HG03060 (cell line): Measurements from ENCODE around the gene P3R3URF.
A peak's percentile ranks its signal among the peaks of the same experiment; 100 is the strongest.

ENCODE experiments used
- ATAC-seq: cut with Tn5 transposase; IDR thresholded peaks from one replicate; pipeline ENCODE4 v1.9.1; 2021; ENCODE audit warnings: low read depth, moderate number of reproducible peaks; ENCODE audit not compliant: unreplicated experiment

Gene P3R3URF

DNA sequence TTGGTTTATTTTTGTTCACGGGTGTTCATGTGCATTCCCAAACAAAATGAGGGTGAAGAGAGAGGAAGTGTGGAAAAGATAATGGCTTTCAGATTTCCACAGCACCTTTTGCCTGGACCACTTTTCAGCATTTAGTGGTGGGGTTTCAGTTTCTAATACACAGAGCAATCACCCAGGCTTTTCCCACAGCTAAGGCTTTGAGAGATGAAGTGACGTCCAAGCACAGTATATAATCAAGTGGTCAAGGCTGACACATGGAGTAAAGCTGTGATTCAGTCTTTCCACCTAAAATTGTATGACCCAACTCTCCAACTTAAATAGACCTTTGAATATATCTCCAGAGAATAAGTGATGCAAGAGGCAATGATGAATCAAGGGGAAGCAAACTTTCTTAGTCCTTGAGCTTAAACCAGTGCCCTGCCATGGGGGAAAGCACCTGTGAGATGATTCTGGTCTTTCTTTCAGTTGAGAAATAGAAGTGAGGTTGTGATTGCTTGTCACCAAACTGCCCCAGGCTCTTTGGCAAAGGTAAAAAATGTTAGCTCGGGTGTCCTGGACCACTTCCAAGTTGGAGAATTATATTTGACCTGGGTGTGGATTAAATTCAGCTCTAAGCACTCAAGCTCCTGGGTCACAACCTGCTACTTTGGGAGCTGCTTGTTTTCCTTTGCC, 41.5 kb downstream of the P3R3URF start:
- no peak for ATAC-seq

DNA sequence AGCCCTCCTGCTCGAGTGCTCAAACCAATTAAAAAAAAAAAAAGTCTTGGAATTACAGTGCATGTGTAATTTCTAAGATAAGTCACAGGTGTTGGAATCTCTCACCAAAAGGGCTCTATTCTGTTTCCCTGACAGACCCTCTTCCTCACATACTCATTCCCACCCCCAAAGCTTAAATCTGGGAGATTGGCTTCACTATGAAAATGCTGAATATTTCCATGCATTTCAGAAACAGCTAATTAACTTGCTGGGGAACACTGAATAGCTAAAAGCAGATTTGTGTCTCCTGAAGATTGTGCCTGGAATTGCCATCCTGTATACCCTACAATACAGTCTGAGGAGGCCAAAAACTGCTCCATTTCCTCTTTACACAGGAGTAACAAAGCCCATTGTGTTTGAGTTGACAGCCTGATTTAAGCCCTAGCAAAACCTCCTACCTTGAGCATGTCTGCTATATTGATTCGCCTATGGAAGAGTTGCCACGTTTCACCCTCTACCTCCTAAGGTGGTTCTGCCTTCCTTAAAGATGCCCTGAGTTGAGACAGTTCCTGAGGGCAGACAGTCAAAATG, 42.4 kb downstream of the P3R3URF start:
- ATAC-seq = no peak

DNA sequence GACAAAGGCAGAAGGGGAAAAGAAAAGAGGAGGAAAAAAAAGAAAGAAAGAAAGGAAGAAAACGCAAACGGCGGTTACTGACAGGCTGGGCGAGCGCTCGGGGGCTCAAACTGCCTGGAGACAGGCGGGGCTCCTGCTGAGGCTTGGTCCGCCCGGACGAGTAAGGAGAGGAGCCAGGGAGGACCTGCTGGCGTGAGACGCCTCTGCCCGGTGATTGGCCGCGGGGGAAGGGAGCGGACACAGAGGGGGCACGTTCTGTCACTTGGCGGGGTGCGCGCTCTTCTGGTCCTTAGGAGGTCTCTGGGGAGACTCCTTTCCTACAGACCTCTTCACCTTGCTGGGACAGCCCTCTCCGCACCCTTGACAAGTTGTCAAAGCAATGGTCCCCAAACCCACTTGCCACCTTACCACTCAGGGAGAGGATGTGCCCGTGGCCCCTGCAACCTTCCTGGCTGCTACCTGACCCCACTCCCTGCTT, 43.1 kb downstream of the P3R3URF start:
- ATAC-seq = peak; percentile 24

DNA sequence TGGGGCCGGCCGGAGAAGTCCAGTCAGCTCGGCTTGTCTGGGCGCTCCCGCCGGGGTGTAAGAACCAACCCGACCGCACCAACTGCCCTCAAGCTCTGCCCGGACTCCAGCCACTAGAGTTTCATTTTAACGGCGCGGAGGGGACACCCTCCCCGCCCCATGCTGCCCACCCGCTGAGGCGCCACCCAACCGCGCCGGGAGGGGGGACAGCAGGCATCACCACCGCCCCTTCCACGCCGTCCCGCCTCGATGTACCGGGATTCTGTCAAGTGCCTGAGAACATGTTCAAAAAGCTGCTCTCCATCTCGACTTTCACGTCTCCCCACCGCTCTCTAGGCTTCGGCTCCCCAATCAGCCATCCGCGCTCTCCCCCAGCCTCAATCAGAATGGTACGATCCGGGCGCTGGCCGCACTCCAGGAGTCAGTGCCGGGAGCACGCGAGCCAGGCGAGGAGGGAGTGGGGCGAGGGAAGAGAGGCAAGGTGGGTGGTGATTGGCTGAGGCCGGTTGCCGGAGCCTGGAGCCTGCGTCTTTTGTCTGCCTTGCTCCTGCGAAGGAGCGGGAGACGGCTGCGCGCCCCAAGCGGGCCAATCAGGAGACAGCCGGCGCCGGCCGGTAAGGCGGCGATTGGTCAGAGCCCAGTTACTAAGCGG, 43.6 kb downstream of the P3R3URF start, which contains the start of gene PIK3R3:
Gene PIK3R3, minus strand, starts transcription at position 101 of the 652 bp plus-strand sequence. CDS start 677 bp downstream, outside the sequence.
- peak; percentile 78 for ATAC-seq

DNA sequence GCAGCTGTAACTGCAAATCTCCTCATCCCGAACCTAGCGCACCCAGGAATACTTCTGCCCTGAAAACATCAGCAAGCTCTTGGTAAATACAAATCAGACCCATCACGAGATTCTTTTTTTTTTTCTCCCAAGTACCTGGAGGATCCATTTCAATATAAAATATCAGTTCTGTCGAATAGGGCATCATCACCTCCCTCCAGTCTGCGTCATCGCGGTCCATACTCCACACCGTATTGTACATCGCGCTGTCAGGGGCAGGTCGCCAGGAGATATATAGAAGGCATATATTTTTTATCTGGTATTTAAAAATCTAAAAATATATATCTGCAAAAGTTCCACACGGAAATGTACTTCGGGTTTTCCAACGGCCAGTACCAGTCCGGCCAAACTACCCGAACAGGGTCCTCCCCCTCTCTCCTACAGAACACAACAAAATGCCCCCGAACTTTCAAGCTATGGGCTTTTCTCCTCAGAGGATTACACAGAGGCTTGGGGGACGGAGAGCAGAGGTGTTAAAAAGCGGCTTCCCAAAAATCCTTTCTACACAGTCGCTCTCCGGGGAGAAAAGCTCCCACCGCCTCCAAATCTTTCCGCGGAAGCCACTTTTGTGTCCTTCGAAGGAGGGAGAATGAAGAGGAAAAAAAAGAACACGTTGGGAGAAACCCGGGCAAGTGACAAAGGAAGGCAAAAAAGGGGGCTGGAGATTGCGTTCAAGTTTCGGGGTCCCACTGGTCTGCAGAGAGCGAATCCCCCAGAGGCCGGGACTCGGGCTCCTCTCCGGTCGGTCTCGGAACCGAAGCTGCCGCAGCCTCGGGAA, 44.4 kb downstream of the P3R3URF start:
- no peak for ATAC-seq

DNA sequence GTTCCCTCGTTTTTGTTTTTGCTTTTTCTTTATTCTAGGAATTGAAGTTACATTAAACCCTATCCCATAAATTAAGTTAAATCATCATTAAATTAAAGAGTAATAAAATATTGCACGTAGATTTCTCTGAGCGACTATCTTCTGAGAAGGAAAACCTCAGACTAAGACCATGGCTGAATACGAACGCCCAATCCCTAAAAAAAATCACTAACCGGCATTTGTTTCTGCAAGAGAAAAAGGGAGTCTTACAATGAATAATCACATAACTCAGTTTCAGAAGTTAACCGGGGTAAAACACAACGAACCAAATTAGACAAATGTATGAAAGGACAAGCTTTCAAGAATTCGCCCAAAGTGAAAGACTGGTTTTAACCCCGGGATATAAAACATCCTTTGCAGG, 45.2 kb downstream of the P3R3URF start:
- ATAC-seq = no peak

DNA sequence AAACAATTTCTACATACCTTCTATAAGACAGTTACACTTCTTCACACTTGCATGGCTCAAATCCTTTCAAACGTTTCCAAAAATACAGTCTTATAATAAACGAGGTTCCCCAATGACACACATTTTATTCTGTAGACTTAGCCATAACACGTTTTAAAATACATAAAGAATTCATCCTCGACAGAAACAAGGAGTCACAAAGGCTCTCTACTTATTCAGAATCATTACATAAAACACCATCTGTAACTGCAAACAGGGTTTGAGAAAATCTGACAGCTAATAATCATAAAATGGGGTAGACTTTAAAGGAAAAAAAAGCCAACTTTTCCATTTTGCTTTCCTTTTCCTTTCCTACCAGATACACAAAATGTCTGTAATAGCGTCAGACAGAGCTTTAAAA, 45.7 kb downstream of the P3R3URF start:
- ATAC-seq = no peak

DNA sequence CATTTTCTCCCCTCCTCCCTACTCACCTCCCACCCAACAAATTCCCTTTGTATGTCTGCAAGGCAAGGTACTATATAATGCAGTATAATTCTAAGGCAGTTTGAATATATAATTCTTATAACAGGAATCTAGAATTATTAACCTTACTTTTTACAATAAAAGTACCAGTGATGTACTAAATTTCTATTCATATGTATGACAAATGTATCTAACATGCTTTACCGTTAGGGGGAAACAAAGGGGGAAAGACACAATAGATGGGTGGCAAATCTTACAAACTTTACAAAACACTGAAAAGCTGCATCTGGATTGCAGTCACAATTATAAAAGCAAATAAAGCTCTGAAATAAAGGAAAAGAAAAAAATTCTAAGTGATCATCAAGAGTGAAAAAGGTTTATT, 46.2 kb downstream of the P3R3URF start:
- no peak for ATAC-seq

DNA sequence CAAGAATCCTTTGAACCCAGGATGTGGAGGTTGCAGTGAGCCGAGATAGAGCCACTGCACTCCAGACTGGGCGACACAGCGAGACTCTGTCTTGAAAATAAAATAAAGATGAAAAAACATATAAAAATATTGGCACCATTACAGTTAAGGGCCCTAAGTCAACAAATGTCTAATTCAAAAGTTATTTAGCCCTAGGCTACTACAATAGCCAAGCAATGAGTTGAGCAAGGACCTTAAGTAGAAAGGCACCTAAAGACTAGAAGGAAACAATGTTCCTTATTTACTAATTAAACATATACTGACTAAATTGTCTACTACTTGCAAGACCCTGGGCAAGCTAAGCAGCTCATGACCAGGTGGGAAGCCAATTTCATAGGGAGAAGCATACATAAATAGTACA, 47.9 kb downstream of the P3R3URF start:
- no peak for ATAC-seq
